Right ventricle myocardium inferior (tissue), 1 donor: ENCODE data around the gene TNNC2. TPM values are rescaled to one million over a fixed set of nuclear protein-coding genes. Genes with fewer than 3 reads are reported as not detected.
"Not testable (repeated sequence)": the region's sequence is repeated elsewhere in the genome, so short reads cannot be mapped to it uniquely, and the experiment has no call there.

Source experiments
- ATAC-seq: fragments of 200-7000 bp; cut with Tn5 transposase; one replicate; pipeline ENCODE4 v1.9.1; 2020; ENCODE audit warnings: mild to moderate bottlenecking, moderate library complexity
- DNase-seq: peaks from one replicate; pipeline ENCODE4 v3.0.0; 2021; ENCODE audit errors: missing footprints
- intact Hi-C: fragments of 100-400 bp; cut with DNase I; formaldehyde crosslinking; loops from one replicate; pipeline ENCODE4 v1.11.0; 2022
- long read RNA-seq: library from polyadenylated mRNA; unstranded; transcript quantifications from one replicate; pipeline ENCODE4 v2.0.0, GENCODE V29; 2021
- total RNA-seq: library from RNA; stranded (reverse); fragmentation: NEBNext Ultra II Directional; extraction: Animal tissue kit (Norgen Biotek cat#: 25700); gene quantifications from one replicate; pipeline ENCODE4 v1.2.1, GENCODE V29; 2021
- donor health status: DM: no; HTN: yes; CAD: no; lungs with severe emphysema.

The TNNC2 gene
- total RNA-seq: not detected
- long read RNA-seq: 0 reads

GRCh38 chr20:45827030-45827652, at the start of gene TNNC2:
TNNC2 (minus strand) TSS chr20:45827312; CDS start chr20:45827248, 64 bp downstream.
- ATAC-seq (no peak), DNase-seq (no peak)
- intact Hi-C loops: loop anchor here (10.0 kb wide), 1 partner anchor 258 kb away; the partner anchor contains the start of gene NCOA5

DNA sequence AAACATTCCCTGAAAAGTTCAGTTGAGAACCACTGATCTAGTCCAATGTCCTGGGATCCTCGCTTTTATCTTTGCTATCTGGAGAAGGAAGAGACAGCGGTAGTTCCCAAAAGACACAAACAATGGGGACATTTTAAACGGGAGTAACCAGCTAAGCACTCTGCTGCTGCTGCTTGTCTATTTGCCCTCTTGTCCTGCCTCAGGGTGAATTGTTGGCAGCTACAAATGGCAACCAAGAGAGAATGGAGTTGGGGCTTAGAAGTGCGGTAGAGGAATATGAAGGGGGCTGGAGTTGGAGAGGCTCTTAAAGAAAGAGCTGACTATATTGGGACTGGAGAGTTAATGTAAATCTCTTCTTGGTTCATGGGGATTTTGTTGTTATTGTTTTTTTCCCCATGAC, 47.5 kb upstream of the TNNC2 start:
- intact Hi-C loops: no loop called here
- DNase-seq: no peak
- ATAC-seq: no peak

- DNase-seq, intact Hi-C loops, ATAC-seq: not testable (repeated sequence)
These were observed 47.0 kb upstream of the TNNC2 start for GRCh38 chr20:45874104-45874481.

GRCh38 chr20:45873409-45874103, 46.4 kb upstream of the TNNC2 start:
- intact Hi-C loops: no loop called here
- DNase-seq (no peak), ATAC-seq (no peak)

GRCh38 chr20:45872626-45873025, 45.5 kb upstream of the TNNC2 start:
- intact Hi-C loops: no loop called here
- ATAC-seq (no peak), DNase-seq (peak; percentile 4)

- no peak for ATAC-seq
- intact Hi-C loops: no loop called here
These were observed 40.7 kb upstream of the TNNC2 start for GRCh38 chr20:45867819-45868176.

GRCh38 chr20:45867136-45867818, 40.2 kb upstream of the TNNC2 start:
- DNase-seq: no peak
- ATAC-seq: no peak
- intact Hi-C loops: no loop called here

More at GRCh38 chr20:45867819-45868176, 40.7 kb upstream of the TNNC2 start:
- DNase-seq: no peak

DNA sequence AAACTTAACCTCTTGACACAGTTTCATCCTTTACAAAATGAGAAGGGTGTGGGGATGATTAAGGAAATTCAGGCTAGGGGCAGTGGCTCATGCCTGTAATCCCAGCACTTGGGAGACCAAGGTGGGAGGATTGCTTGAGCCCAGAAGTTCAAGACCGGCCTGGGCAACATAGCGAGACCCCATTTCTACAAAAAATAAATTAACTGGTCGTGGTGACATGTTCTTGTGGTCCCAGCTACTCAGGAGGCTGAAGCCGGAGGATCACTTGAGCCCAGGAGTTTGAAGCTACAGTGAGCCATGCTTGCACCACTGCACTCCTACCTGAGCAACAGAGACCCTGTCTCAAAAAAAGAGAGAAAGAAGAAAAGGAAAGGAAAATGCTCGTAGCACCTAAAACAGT, 39.3 kb upstream of the TNNC2 start:
- DNase-seq (no peak), ATAC-seq (no peak)
- intact Hi-C loops: no loop called here

- ATAC-seq (no peak), DNase-seq (no peak)
- intact Hi-C loops: no loop called here
These were observed 36.7 kb upstream of the TNNC2 start for GRCh38 chr20:45863543-45864470.

GRCh38 chr20:45861221-45862075, 34.3 kb upstream of the TNNC2 start:
- intact Hi-C loops: no loop called here
- DNase-seq (no peak), ATAC-seq (no peak)

DNA sequence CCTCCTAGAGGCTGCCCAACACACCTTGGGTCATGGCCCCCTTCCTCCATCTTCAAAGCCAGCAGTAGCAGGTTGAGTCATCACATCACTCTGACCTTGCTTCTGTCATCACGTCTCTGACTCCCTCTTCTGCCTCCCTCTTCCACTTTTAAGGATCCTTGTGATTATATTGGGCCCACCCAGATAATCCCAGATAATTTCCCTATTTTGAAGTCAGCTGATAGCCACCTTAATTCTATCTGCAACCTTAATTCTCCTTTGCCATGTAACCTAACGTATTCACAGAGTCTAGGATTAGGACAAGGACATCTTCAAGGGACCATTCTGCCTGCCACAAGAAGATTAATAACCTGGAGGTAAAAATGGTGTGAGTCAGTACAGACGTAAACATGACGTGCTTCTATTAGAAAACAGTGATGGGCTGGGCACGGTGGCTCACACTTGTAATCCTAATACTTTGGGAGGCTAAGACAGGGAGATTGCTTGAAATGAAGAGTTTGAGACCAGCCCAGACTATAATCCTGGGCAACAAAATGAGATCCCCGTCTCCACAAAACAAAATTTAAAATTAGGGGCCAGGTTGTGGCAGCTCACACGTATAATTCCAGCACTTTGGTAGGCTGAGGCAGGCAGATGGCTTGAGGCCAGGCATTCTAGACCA, 33.6 kb upstream of the TNNC2 start:
- no peak for DNase-seq
- intact Hi-C loops: no loop called here

GRCh38 chr20:45859916-45860315, 32.8 kb upstream of the TNNC2 start:
- DNase-seq (no peak), ATAC-seq (no peak)
- intact Hi-C loops: no loop called here

More for the DNA sequence above, 33.6 kb upstream of the TNNC2 start:
- no peak for ATAC-seq

GRCh38 chr20:45857882-45858216, 30.7 kb upstream of the TNNC2 start:
- no peak for ATAC-seq
- no peak for DNase-seq
- intact Hi-C loops: no loop called here

DNA sequence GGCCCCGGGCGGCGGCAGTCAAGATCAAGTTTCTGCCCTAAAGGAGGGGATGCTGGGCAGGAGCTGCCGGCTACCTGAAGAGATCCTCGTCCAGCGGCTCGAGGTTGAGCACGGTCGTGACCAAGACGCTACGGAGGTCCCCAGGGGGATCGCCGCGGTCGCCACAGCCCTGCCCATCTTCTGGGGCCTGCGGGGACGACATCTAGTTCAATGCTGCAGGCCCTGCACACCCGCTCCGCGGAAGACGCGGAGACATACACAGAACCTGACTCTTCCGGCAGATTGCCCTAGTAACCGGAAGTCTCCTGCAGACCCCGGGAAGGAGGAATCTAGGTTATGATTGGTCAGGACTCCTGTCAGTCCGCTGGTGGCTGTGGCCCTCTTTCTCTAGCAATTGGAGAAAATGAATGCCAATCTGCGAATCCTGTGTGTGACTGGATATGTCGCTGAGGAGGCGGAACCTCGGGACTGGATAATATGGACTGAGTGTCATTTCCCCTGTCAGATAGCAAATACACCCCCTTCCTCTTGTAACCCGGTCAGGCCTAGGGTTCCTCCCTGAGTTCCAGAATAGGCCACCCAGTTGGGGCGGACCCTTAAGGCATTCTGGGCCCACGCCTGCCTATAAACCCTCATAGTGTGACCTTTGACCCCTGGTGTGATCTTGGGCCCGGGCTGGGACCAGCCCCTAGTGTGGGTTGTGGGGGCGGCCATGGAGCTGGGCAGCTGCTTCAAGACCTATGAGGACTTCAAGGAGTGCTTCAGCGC, 30.2 kb upstream of the TNNC2 start, which contains the start of the genes ACOT8 and ZSWIM3:
ACOT8 (minus strand) TSS at position 279 of the 768 bp plus-strand sequence; CDS start at position 202, 77 bp downstream.
ZSWIM3 (plus strand) TSS at position 501 of the 768 bp plus-strand sequence; CDS start at position 713, 212 bp downstream.
- ATAC-seq: peak; percentile 99
- DNase-seq: peak; percentile 94
- intact Hi-C loops: no loop called here

DNA sequence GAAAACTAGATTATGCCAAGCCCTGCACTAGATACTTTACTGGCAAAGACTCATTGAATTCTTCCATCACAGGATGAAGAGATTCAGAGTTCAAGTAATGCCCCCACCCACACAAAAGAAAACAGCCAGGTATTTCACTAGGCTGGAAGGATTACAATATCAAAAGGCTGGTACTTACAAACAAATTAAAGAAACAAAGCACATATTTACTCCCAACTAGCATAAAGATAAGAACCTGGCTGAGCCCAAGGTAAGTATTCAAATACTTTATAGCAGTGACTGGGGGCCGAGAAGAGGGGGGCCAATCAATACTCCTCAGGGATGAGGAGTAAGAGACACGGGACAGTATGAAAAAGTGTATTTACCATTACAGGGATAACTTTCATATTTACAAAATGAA, 26.4 kb upstream of the TNNC2 start:
- intact Hi-C loops: no loop called here
- no peak for DNase-seq
- ATAC-seq: no peak

DNA sequence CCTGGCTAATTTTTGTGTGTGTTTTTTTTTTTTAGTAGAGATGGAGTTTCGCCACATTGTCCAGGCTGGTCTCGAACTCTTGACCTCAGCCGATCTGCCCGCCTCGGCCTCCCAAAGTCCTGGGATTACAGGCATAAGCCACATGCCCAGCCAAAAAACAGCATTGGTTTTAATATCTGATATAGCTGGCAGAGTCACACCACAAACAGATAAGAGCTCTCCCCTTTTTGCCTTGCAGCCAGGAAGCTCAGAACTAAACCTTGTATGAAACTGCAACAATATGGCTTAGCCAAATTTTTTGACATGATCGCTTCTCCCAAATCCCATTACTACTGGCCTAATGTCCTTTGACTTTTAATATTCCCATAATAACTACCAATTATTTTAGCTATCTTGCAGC, 25.2 kb upstream of the TNNC2 start:
- intact Hi-C loops: no loop called here
- DNase-seq (no peak), ATAC-seq (no peak)

- ATAC-seq (no peak), DNase-seq (no peak)
- intact Hi-C loops: no loop called here
These were observed 24.4 kb upstream of the TNNC2 start for GRCh38 chr20:45851501-45851900.
